Posterior vena cava (tissue), 2 donors: ENCODE measurements around the gene DYDC2. TPM values are rescaled to one million over a fixed set of nuclear protein-coding genes. Genes with fewer than 3 reads are reported as not detected.
"Not testable (repeated sequence)": the region's sequence is repeated elsewhere in the genome, so short reads cannot be mapped to it uniquely, and the experiment has no call there.

ENCODE experiments used
- DNase-seq: peaks from one replicate; pipeline ENCODE4 v3.0.0-alpha.2; 2020; ENCODE audit warnings: low spot score
- intact Hi-C, 2 donors: fragments of 100-400 bp; cut with DNase I; formaldehyde crosslinking; loops; one replicate each; pipeline versions ENCODE4 v1.14.1 to v1.14.2; 2022 to 2023
- total RNA-seq, 2 donors: library from RNA; stranded (reverse); fragmentation: NEBNext Ultra II Directional; extraction: Animal tissue kit (Norgen Biotek cat#: 25700); gene quantifications; one replicate each; pipeline ENCODE4 v1.2.1, GENCODE V29; 2021
- donor health status: DM: yes; HTN: yes; CAD: no.
- donor health status: DM: yes; HTN: yes; CAD: no.

The DYDC2 gene
- total RNA-seq, 2 donors from 2014 or later: not detected

GRCh38 chr10:80410578-80411145 lies 54.1 kb downstream of the DYDC2 start:
- intact Hi-C loops: no loop called here
- no peak for DNase-seq

- intact Hi-C loops: no loop called here
- no peak for DNase-seq
Measured at GRCh38 chr10:80411267-80411668, 54.7 kb downstream of the DYDC2 start.

GRCh38 chr10:80411681-80412220 lies 55.2 kb downstream of the DYDC2 start:
- intact Hi-C loops: no loop called here
- DNase-seq: no peak

- no peak for DNase-seq
- intact Hi-C loops: no loop called here
Measured at GRCh38 chr10:80412486-80412885, 55.9 kb downstream of the DYDC2 start.

GRCh38 chr10:80413271-80413996 lies 56.9 kb downstream of the DYDC2 start:
- DNase-seq: no peak
- intact Hi-C loops: no loop called here

GRCh38 chr10:80414142-80414895 lies 57.7 kb downstream of the DYDC2 start:
- no peak for DNase-seq
- intact Hi-C loops: no loop called here

GRCh38 chr10:80415734-80416478 lies 59.3 kb downstream of the DYDC2 start:
- no peak for DNase-seq
- intact Hi-C loops: no loop called here

- DNase-seq: no peak
- intact Hi-C loops: no loop called here
Measured at GRCh38 chr10:80416479-80417098, 60.0 kb downstream of the DYDC2 start.

- intact Hi-C loops, DNase-seq: not testable (repeated sequence)
Measured at GRCh38 chr10:80417256-80417655, 60.7 kb downstream of the DYDC2 start.

Other genes with a start within 250 kb of the DYDC2 start
- 100 to 1,000 TPM in 1 of 2 donors, 10 to 100 TPM in 1; 62.4 to 155 TPM for gene PLAC9, start 224.1 kb upstream of the DYDC2 start, total RNA-seq
- 100 to 1,000 TPM; 247 to 269 TPM for gene ANXA11, start 151.2 kb upstream of the DYDC2 start, total RNA-seq
- under 1 TPM in 1 of 2 donors, not detected in 1; 0.37 TPM for gene MAT1A, start 67.1 kb upstream of the DYDC2 start, total RNA-seq
- gene DYDC1, start within 50 bp of the DYDC2 start, total RNA-seq: not detected
- gene PRXL2A, start 51.8 kb downstream of the DYDC2 start, total RNA-seq: 10 to 100 TPM; 22.1 to 23.2 TPM
- gene TSPAN14, start 97.5 kb downstream of the DYDC2 start, total RNA-seq: 10 to 100 TPM; 56.6 to 57.4 TPM
- under 1 TPM in 1 of 2 donors, not detected in 1; 0.10 TPM for gene SH2D4B, start 181.1 kb downstream of the DYDC2 start, total RNA-seq